HUES48 (cell line): ENCODE results near the gene WNT10A.

Experiments used
- H3K27ac ChIP-seq: one replicate; pipeline ENCODE4 v1.7.0; 2013; ENCODE audit warnings: low read depth, low read length, inconsistent platforms
- H3K27me3 ChIP-seq: 2 replicates; pipeline ENCODE4 v1.6.1; 2013; ENCODE audit warnings: mild to moderate bottlenecking, low read length; ENCODE audit not compliant: control insufficient read depth, insufficient read depth
- H3K36me3 ChIP-seq: 2 replicates; pipeline ENCODE4 v1.6.1; 2013; ENCODE audit warnings: low read length; ENCODE audit not compliant: control insufficient read depth, insufficient read depth
- H3K4me1 ChIP-seq: 2 replicates; pipeline ENCODE4 v1.6.1; 2013; ENCODE audit warnings: mild to moderate bottlenecking, low read length; ENCODE audit not compliant: control insufficient read depth, insufficient read depth
- H3K4me3 ChIP-seq: 2 replicates; pipeline ENCODE4 v1.5.1; 2013; ENCODE audit warnings: mild to moderate bottlenecking, low read depth, low read length
- H3K9ac ChIP-seq: 2 replicates; pipeline ENCODE4 v1.6.1; 2013; ENCODE audit warnings: mild to moderate bottlenecking, low read depth, low read length, moderate library complexity
- H3K9me3 ChIP-seq: 2 replicates; pipeline ENCODE4 v1.6.1; 2013; ENCODE audit warnings: low read length; ENCODE audit not compliant: control insufficient read depth, insufficient read depth

Gene WNT10A

GRCh38 chr2:218887079-218887478 is 6.4 kb downstream of the WNT10A start:
- H3K9me3 ChIP-seq, result no peaks in the 10 kb centered on the region
- no peak overlapping the region for H3K9ac ChIP-seq
- H3K4me3 ChIP-seq, result no peak overlapping the region
- peaks cover 99% of the 10 kb centered on the region for H3K27me3 ChIP-seq
- no peaks in the 10 kb centered on the region for H3K36me3 ChIP-seq
- no peaks in the 10 kb centered on the region for H3K4me1 ChIP-seq
- H3K27ac ChIP-seq, result no peak overlapping the region

DNA sequence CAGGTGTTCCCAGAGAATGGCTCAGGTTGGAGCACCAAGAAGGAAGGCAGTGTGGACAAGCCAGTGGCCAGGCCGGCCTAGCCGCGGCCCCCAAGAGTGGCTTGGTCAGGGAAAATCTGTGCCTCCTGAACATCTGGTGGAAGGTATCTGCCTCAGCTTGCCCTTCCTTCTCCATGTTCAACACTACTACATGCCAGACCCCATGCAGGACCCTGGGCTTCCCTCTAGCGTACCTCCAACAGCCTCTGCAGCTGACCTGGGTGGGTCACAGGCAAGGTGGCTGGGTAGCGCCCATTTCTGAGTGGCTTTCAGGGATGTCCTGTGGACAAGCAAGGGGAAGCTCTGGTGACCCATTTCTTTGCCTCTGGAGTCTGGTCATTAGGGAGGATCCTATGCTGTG is 7.7 kb downstream of the WNT10A start:
- H3K27me3 ChIP-seq, result peaks cover 99% of the 10 kb centered on the region
- H3K36me3 ChIP-seq, result no peaks in the 10 kb centered on the region
- H3K9me3 ChIP-seq, result no peaks in the 10 kb centered on the region
- H3K4me3 ChIP-seq, result no peak overlapping the region
- no peak overlapping the region for H3K27ac ChIP-seq
- no peak overlapping the region for H3K9ac ChIP-seq
- H3K4me1 ChIP-seq, result peaks cover 3% of the 10 kb centered on the region; the same call in 1 of the 2 replicates

- no peak overlapping the region for H3K4me3 ChIP-seq
- no peak overlapping the region for H3K27ac ChIP-seq
- peaks cover 99% of the 10 kb centered on the region for H3K27me3 ChIP-seq
- no peaks in the 10 kb centered on the region for H3K9me3 ChIP-seq
- no peaks in the 10 kb centered on the region for H3K36me3 ChIP-seq
- peaks cover 13% of the 10 kb centered on the region for H3K4me1 ChIP-seq
- H3K9ac ChIP-seq, result no peak overlapping the region
These were observed 9.3 kb downstream of the WNT10A start for GRCh38 chr2:218889937-218890336.

GRCh38 chr2:218890369-218890768 is 9.7 kb downstream of the WNT10A start:
- no peak overlapping the region for H3K27ac ChIP-seq

GRCh38 chr2:218891275-218892135 is 10.9 kb downstream of the WNT10A start:
- H3K9ac ChIP-seq, result no peak overlapping the region
- peaks cover 28% of the 10 kb centered on the region for H3K4me1 ChIP-seq
- no peak overlapping the region for H3K4me3 ChIP-seq
- no peaks in the 10 kb centered on the region for H3K9me3 ChIP-seq
- H3K36me3 ChIP-seq, result no peaks in the 10 kb centered on the region
- no peak overlapping the region for H3K27ac ChIP-seq
- peaks cover 100% of the 10 kb centered on the region for H3K27me3 ChIP-seq

More at GRCh38 chr2:218890369-218890768, 9.7 kb downstream of the WNT10A start:
- H3K36me3 ChIP-seq, result no peaks in the 10 kb centered on the region
- no peak overlapping the region for H3K4me3 ChIP-seq
- no peak overlapping the region for H3K9ac ChIP-seq
- no peaks in the 10 kb centered on the region for H3K9me3 ChIP-seq
- peaks cover 17% of the 10 kb centered on the region for H3K4me1 ChIP-seq
- peaks cover 99% of the 10 kb centered on the region for H3K27me3 ChIP-seq

GRCh38 chr2:218892693-218893348 is 12.2 kb downstream of the WNT10A start:
- no peaks in the 10 kb centered on the region for H3K36me3 ChIP-seq

GRCh38 chr2:218893349-218894150 is 12.9 kb downstream of the WNT10A start:
- Histone ChIP-seq H3K9ac (no peak overlapping the region), H3K9me3 (no peaks in the 10 kb centered on the region), H3K4me1 (peaks cover 36% of the 10 kb centered on the region), H3K4me3 (peak overlapping the region; percentile 54; the same call in 1 of the 2 replicates), H3K36me3 (no peaks in the 10 kb centered on the region), H3K27me3 (peaks cover 100% of the 10 kb centered on the region), H3K27ac (no peak overlapping the region)

More at GRCh38 chr2:218892693-218893348, 12.2 kb downstream of the WNT10A start:
- Histone ChIP-seq H3K4me1 (peaks cover 36% of the 10 kb centered on the region), H3K27ac (no peak overlapping the region), H3K9ac (no peak overlapping the region), H3K4me3 (peak overlapping the region; percentile 54), H3K27me3 (peaks cover 100% of the 10 kb centered on the region), H3K9me3 (no peaks in the 10 kb centered on the region)

DNA sequence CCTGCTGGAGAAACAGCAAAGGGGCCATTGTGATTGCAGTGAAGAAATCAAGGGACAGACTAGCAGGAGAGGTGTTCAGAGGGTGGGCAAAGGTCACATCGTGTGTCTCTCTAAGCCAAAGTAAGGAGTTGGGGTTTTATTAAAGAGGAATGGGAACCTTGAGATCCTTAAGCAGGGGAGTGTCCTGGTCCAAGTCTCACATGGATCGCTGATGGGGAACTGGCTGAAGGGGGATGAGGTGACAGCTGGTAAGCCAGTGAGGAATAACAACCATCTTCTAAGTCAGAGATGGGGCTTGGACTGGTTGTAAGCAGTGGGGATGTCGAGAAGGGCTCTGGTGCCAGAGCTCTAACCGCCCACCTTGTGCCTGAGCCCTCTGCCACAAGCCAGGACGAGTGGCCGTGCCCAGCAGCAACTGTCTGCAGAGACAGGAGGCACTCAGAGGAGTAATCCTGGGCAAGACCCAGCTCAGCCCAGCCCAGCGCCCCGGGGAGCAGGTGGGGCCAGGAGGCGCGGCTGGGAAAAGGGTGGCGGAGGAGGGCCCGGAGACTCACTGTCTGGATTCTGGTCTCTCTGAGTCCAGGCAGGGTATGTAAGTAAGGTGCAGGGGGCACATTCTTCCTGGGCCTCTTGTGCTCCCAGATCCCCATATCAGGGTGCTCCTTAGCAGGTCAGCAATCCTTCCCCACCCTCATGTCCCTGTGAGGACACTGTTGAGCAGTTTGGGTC is 13.7 kb downstream of the WNT10A start:
- no peaks in the 10 kb centered on the region for H3K36me3 ChIP-seq
- H3K27me3 ChIP-seq, result peaks cover 100% of the 10 kb centered on the region
- no peak overlapping the region for H3K27ac ChIP-seq

DNA sequence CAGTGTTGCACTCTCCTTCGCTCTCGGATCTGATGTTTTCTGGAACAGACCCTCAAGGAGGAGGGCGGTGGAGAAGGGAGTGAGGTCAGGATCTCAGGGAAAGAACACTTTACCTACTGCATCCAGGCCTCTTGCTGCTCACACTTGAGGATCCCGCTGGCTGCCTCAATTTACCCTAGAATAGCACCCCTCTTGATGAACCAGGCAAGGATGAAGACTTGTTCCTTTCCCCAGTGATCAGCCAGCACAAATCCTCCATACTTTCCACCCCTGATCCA is 14.2 kb downstream of the WNT10A start:
- Histone ChIP-seq H3K9me3 (no peaks in the 10 kb centered on the region), H3K4me1 (peaks cover 36% of the 10 kb centered on the region), H3K36me3 (no peaks in the 10 kb centered on the region), H3K27me3 (peaks cover 100% of the 10 kb centered on the region), H3K27ac (no peak overlapping the region), H3K9ac (no peak overlapping the region), H3K4me3 (no peak overlapping the region)

More for the DNA sequence above, 13.7 kb downstream of the WNT10A start:
- H3K9ac ChIP-seq, result no peak overlapping the region
- no peaks in the 10 kb centered on the region for H3K9me3 ChIP-seq
- H3K4me3 ChIP-seq, result no peak overlapping the region
- H3K4me1 ChIP-seq, result peaks cover 36% of the 10 kb centered on the region

GRCh38 chr2:218895326-218895725 is 14.7 kb downstream of the WNT10A start:
- Histone ChIP-seq H3K36me3 (no peaks in the 10 kb centered on the region), H3K9me3 (no peaks in the 10 kb centered on the region), H3K27ac (no peak overlapping the region), H3K9ac (no peak overlapping the region), H3K4me3 (no peak overlapping the region), H3K27me3 (peaks cover 98% of the 10 kb centered on the region), H3K4me1 (peaks cover 36% of the 10 kb centered on the region)
